ENCODE results near the gene TMEM54. TPM values are rescaled to one million over a fixed set of nuclear protein-coding genes. Genes with fewer than 3 reads are reported as not detected.

TMEM54 gene
- total and polyA plus RNA-seq, 2 experiments from 2014 or later: 24.8 to 64.7 TPM

DNA sequence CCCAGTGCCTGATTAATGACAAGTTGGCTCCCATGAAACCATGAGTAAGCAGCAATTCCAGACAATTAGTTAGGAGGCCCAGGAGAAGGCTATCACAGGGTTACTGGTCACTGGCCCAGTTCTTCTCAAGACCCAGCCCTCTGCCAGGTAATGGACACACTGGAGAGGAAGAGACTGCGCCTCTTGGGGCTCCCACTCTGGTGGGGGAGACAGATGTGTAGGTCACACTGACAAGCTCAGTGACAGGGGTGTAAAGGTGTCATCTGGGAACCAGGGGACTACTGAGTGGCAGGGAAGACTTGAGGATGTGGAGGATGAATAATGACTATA lies 10.0 kb downstream of the TMEM54 start:
- no peak overlapping the region for H3K4me2 ChIP-seq
- H3K27ac ChIP-seq: no peak overlapping the region
- no peaks in the 10 kb centered on the region for H3K36me3 ChIP-seq (replicated peaks; ENCODE audit: insufficient read depth, low read depth)
- H4K20me1 ChIP-seq (ENCODE audit: insufficient read depth, poor library complexity, severe bottlenecking): no peaks in the 10 kb centered on the region
- H2AFZ ChIP-seq: no peak overlapping the region
- H3K4me3 ChIP-seq: no peak overlapping the region
- peaks cover 8% of the 10 kb centered on the region for H3K4me1 ChIP-seq (ENCODE audit: insufficient read depth)
- H3K9me3 ChIP-seq (ENCODE audit: low read depth): no peaks in the 10 kb centered on the region
- H3K27me3 ChIP-seq: peaks cover 36% of the 10 kb centered on the region
- H3K9me2 ChIP-seq (replicated peaks; ENCODE audit: insufficient read depth): no peaks in the 10 kb centered on the region
- H3K79me2 ChIP-seq: no peaks in the 10 kb centered on the region
- DNase-seq (ENCODE audit: low spot score): no peak
- TF ChIP-seq EZH2 (IDR thresholded peaks at IDR 0.05; ENCODE audit: borderline replicate concordance) (no peak), EZH2phosphoT487 (IDR thresholded peaks at IDR 0.05; ENCODE audit: low read depth, severe bottlenecking, unreplicated experiment) (no peak)
- TF ChIP-seq, protein P1, sequence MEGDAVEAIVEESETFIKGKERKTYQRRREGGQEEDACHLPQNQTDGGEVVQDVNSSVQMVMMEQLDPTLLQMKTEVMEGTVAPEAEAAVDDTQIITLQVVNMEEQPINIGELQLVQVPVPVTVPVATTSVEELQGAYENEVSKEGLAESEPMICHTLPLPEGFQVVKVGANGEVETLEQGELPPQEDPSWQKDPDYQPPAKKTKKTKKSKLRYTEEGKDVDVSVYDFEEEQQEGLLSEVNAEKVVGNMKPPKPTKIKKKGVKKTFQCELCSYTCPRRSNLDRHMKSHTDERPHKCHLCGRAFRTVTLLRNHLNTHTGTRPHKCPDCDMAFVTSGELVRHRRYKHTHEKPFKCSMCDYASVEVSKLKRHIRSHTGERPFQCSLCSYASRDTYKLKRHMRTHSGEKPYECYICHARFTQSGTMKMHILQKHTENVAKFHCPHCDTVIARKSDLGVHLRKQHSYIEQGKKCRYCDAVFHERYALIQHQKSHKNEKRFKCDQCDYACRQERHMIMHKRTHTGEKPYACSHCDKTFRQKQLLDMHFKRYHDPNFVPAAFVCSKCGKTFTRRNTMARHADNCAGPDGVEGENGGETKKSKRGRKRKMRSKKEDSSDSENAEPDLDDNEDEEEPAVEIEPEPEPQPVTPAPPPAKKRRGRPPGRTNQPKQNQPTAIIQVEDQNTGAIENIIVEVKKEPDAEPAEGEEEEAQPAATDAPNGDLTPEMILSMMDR (IDR thresholded peaks at IDR 0.05; ENCODE audit: poor library complexity): no peak
- 93% methylated on average over 1 of the region's 1 CpG for WGBS (ENCODE audit: low lambda C conversion rate, missing lambda C conversion rate)

DNA sequence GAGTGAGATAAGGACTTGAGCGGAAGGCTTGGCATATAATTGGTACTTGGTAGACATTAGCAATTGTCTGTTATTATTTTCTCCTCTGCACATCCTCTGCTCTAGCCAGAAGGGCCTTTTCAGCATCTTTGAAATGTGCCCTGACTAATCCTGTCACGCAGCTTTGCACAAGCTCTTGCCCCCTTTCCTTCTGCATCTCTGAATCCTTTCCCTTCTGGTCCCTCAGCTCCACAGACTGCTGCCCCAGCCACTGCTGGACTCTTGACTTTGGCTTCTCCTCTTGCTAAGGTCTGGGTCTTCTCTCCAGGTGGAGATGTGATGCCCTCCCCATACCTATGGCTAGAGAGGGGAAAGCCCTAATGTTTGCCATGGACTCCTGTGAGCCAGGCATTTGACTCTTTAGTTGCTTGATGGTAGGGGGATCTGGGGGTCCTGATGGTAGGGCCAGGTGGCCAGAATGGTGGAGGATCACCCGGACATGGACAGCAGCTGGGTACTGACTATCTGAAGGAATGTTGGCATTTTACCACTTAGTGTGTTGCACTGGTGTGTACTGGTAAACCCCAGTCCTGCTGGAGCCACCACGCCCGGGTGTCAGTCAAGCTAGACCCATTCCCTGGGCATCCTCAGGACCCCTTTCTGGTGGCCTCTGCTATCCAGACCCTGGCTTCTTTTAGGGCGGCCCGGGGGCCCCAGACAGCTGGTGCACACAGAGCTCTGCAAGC lies 10.5 kb downstream of the TMEM54 start:
- Histone ChIP-seq H3K36me3 (replicated peaks; ENCODE audit: insufficient read depth, low read depth) (no peaks in the 10 kb centered on the region), H4K20me1 (ENCODE audit: insufficient read depth, poor library complexity, severe bottlenecking) (no peaks in the 10 kb centered on the region), H3K4me3 (no peak overlapping the region), H3K4me1 (ENCODE audit: insufficient read depth) (peaks cover 8% of the 10 kb centered on the region), H3K4me2 (no peak overlapping the region), H3K79me2 (no peaks in the 10 kb centered on the region), H3K27ac (no peak overlapping the region), H3K9me2 (replicated peaks; ENCODE audit: insufficient read depth) (no peaks in the 10 kb centered on the region), H3K9me3 (ENCODE audit: low read depth) (no peaks in the 10 kb centered on the region), H3K27me3 (peaks cover 42% of the 10 kb centered on the region), H2AFZ (no peak overlapping the region)
- DNase-seq (ENCODE audit: low spot score): no peak
- WGBS (ENCODE audit: low lambda C conversion rate, missing lambda C conversion rate): 84% methylated on average over 7 of the region's 7 CpGs
- no peak for TF ChIP-seq EZH2 (IDR thresholded peaks at IDR 0.05; ENCODE audit: borderline replicate concordance)
- TF ChIP-seq EZH2phosphoT487 (IDR thresholded peaks at IDR 0.05; ENCODE audit: low read depth, severe bottlenecking, unreplicated experiment): no peak
- TF ChIP-seq, protein P1 (IDR thresholded peaks at IDR 0.05; ENCODE audit: poor library complexity): no peak

DNA sequence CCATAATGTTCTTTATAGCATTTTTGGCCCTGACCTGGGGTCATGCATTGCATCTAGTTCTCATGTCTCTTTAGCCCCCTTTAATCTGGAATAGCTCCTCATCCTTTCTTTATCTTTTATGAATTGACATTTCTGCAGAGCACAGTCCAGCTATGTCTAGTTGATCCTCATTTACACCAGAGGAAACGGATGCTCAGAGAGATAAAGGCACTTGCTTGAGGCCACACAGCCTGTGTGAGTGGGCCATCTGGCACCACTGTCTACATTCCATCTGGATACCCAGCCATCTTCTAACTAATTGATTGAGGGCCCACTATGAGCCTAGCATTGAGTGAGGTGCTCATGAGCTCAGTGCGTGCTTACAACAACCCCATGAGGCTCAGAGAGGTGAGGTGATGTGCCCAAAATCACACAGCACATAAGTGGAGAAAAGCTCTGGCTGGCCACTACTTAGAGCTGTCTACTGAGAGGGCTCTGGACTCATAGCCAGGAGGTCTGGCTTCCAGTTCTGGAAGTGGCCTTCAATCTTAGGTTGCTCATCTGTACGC lies 11.4 kb downstream of the TMEM54 start:
- peaks cover 50% of the 10 kb centered on the region for H3K27me3 ChIP-seq
- 80% methylated on average over 3 of the region's 3 CpGs for whole genome bisulfite sequencing (ENCODE audit: low lambda C conversion rate, missing lambda C conversion rate)

More for the DNA sequence above, 11.4 kb downstream of the TMEM54 start:
- H3K4me3 ChIP-seq: no peak overlapping the region
- no peak overlapping the region for H3K27ac ChIP-seq
- no peaks in the 10 kb centered on the region for H3K9me3 ChIP-seq (ENCODE audit: low read depth)
- DNase-seq (ENCODE audit: low spot score): no peak
- H3K4me2 ChIP-seq: no peak overlapping the region
- H2AFZ ChIP-seq: no peak overlapping the region
- peaks cover 8% of the 10 kb centered on the region for H3K4me1 ChIP-seq (ENCODE audit: insufficient read depth)
- H3K36me3 ChIP-seq (replicated peaks; ENCODE audit: insufficient read depth, low read depth): no peaks in the 10 kb centered on the region
- H4K20me1 ChIP-seq (ENCODE audit: insufficient read depth, poor library complexity, severe bottlenecking): no peaks in the 10 kb centered on the region
- H3K79me2 ChIP-seq: no peaks in the 10 kb centered on the region
- TF ChIP-seq, protein P1 (IDR thresholded peaks at IDR 0.05; ENCODE audit: poor library complexity): no peak
- H3K9me2 ChIP-seq (replicated peaks; ENCODE audit: insufficient read depth): no peaks in the 10 kb centered on the region
